H1 (cell line): ENCODE data around the gene HMGN2. TPM values are rescaled to one million over a fixed set of nuclear protein-coding genes. Genes with fewer than 3 reads are reported as not detected.

Source experiments
- CTCF ChIA-PET: fragments of 300-600 bp; sonication (Branson Sonifier 250); formaldehyde crosslinking; loops from one replicate; lab custom pipeline; 2021; ENCODE audit not compliant: partially characterized antibody; lab: Charles Lee
- POLR2A ChIA-PET: fragments of 300-600 bp; sonication (Branson Sonifier 250); formaldehyde crosslinking; loops from one replicate; lab custom pipeline; 2021; ENCODE audit warnings: inconsistent platforms; ENCODE audit not compliant: partially characterized antibody; lab: Charles Lee
- DNase-seq, 2 experiments: peaks; one replicate each; pipeline versions ENCODE4 v3.0.0 to v3.0.0-alpha.2; 2010 to 2022; ENCODE audit warnings: low spot score in 2 of 2, low read depth in 1 of 2, mixed read lengths in 1 of 2
- FAIRE-seq: peaks from 2 replicates; lab custom pipeline; 2011; peaks lifted over from hg19 to GRCh38; lab: Jason Lieb, UNC
- H2AFZ ChIP-seq: 2 replicates; pipeline ENCODE4 v1.8.1; 2012; ENCODE audit warnings: low read length, inconsistent platforms
- H2AK5ac ChIP-seq: 2 replicates; pipeline ENCODE4 v1.6.1; 2013; ENCODE audit warnings: low read depth, low read length
- H2BK120ac ChIP-seq: replicated peaks from 2 replicates; pipeline ENCODE3; 2013; ENCODE audit warnings: low read depth, low read length, inconsistent platforms
- H2BK12ac ChIP-seq: 2 replicates; pipeline ENCODE4 v1.6.1; 2013; ENCODE audit warnings: low read depth, low read length
- H2BK15ac ChIP-seq: 2 replicates; pipeline ENCODE4 v1.6.1; 2013; ENCODE audit warnings: low read length
- H2BK20ac ChIP-seq: 2 replicates; pipeline ENCODE4 v1.6.1; 2013; ENCODE audit warnings: low read length
- H2BK5ac ChIP-seq: 2 replicates; pipeline ENCODE4 v1.6.1; 2013; ENCODE audit warnings: low read depth, low read length
- H3K14ac ChIP-seq: 2 replicates; pipeline ENCODE4 v1.6.1; 2013; ENCODE audit warnings: inconsistent platforms; ENCODE audit not compliant: insufficient read length
- H3K18ac ChIP-seq: 2 replicates; pipeline ENCODE4 v1.6.1; 2013; ENCODE audit warnings: low read length; ENCODE audit errors: extremely low read depth
- H3K23ac ChIP-seq: 2 replicates; pipeline ENCODE4 v1.6.1; 2013; ENCODE audit warnings: inconsistent platforms; ENCODE audit not compliant: insufficient read length
- H3K23me2 ChIP-seq: 2 replicates; pipeline ENCODE4 v1.6.1; 2013; ENCODE audit warnings: low read depth, low read length
- H3K27ac ChIP-seq: 2 replicates; pipeline ENCODE4 v1.6.1; 2011; ENCODE audit warnings: low read depth, low read length, inconsistent platforms
- H3K27me3 ChIP-seq, 4 experiments: replicated peaks in 1 of 4; 1 replicate in 1 of 4; 2 replicates in 3 of 4; pipeline versions ENCODE4 v1.6.1 to v1.8.1; 2011 to 2013; ENCODE audit warnings: low read length in 3 of 4, mild to moderate bottlenecking in 3 of 4, inconsistent platforms in 2 of 4, mixed read lengths in 2 of 4, moderate library complexity in 1 of 4; ENCODE audit not compliant: control insufficient read depth in 3 of 4, insufficient read depth in 3 of 4; ENCODE audit errors: extremely low read depth in 1 of 4
- H3K36me3 ChIP-seq, 4 experiments: 2 replicates each; pipeline versions ENCODE4 v1.6.1 to v1.8.1; 2011 to 2013; ENCODE audit warnings: mild to moderate bottlenecking in 4 of 4, low read length in 3 of 4, moderate library complexity in 2 of 4, control low read depth in 1 of 4, inconsistent platforms in 1 of 4; ENCODE audit not compliant: insufficient read depth in 4 of 4, control insufficient read depth in 2 of 4
- H3K4ac ChIP-seq: replicated peaks from 2 replicates; pipeline ENCODE3; 2013; ENCODE audit warnings: low read length, low read depth, mixed read lengths, inconsistent platforms; ENCODE audit not compliant: insufficient read length
- H3K4me1 ChIP-seq, 4 experiments: replicated peaks in 1 of 4; 1 replicate in 1 of 4; 2 replicates in 3 of 4; pipeline versions ENCODE4 v1.6.1 to v1.8.1; 2011 to 2013; ENCODE audit warnings: low read length in 3 of 4, inconsistent platforms in 2 of 4, mixed read lengths in 1 of 4; ENCODE audit not compliant: insufficient read depth in 4 of 4, control insufficient read depth in 3 of 4
- H3K4me2 ChIP-seq, 2 experiments: 2 replicates each; pipeline versions ENCODE4 v1.6.1 to v1.8.1; 2011 to 2013; ENCODE audit warnings: low read depth in 2 of 2, low read length in 2 of 2, control low read depth in 1 of 2, inconsistent platforms in 1 of 2, mild to moderate bottlenecking in 1 of 2; ENCODE audit not compliant: insufficient read depth in 1 of 2
- H3K4me3 ChIP-seq, 4 experiments: fragments of 200-600, 300-600 bp in 1 of 4; sonication (generic), shearing (Covaris generic), sonication (Bioruptor Twin) in 1 of 4; 2 replicates each; pipeline versions ENCODE4 v1.5.1 to v1.8.1; 2011 to 2016; ENCODE audit warnings: low read length in 4 of 4, low read depth in 3 of 4, control low read depth in 2 of 4, inconsistent platforms in 2 of 4, mild to moderate bottlenecking in 2 of 4, mixed read lengths in 1 of 4, moderate library complexity in 1 of 4; ENCODE audit not compliant: insufficient read depth in 2 of 4; ENCODE audit errors: extremely low read depth in 1 of 4
- H3K56ac ChIP-seq: replicated peaks from 2 replicates; pipeline ENCODE3; 2013; ENCODE audit warnings: low read depth, mild to moderate bottlenecking, mixed read lengths, low read length, inconsistent platforms; ENCODE audit not compliant: insufficient read length
- H3K79me1 ChIP-seq: 2 replicates; pipeline ENCODE4 v1.6.1; 2013; ENCODE audit warnings: low read depth, low read length, control low read depth
- H3K79me2 ChIP-seq, 2 experiments: 2 replicates each; pipeline versions ENCODE4 v1.6.1 to v1.8.1; 2012 to 2013; ENCODE audit warnings: low read length in 2 of 2, mild to moderate bottlenecking in 2 of 2, inconsistent platforms in 1 of 2; ENCODE audit not compliant: insufficient read depth in 2 of 2, control insufficient read depth in 1 of 2
- H3K9ac ChIP-seq, 4 experiments: replicated peaks in 1 of 4; 1 replicate in 1 of 4; 2 replicates in 3 of 4; pipeline versions ENCODE4 v1.6.1 to v1.8.1; 2011 to 2013; ENCODE audit warnings: low read depth in 3 of 4, low read length in 3 of 4, control low read depth in 2 of 4, mild to moderate bottlenecking in 2 of 4, moderate library complexity in 2 of 4, inconsistent platforms in 1 of 4; ENCODE audit errors: extremely low read depth in 1 of 4
- H3K9me3 ChIP-seq, 2 experiments: 2 replicates each; pipeline versions ENCODE4 v1.6.1 to v1.8.1; 2012 to 2013; ENCODE audit warnings: mild to moderate bottlenecking in 2 of 2, moderate library complexity in 2 of 2, control low read depth in 1 of 2, inconsistent platforms in 1 of 2, low read depth in 1 of 2, low read length in 1 of 2, mixed read lengths in 1 of 2; ENCODE audit not compliant: insufficient read depth in 2 of 2
- H4K20me1 ChIP-seq, 2 experiments: replicated peaks in 1 of 2; 2 replicates each; pipeline versions ENCODE3 to v1.8.1; 2011 to 2013; ENCODE audit warnings: inconsistent platforms in 2 of 2, low read length in 2 of 2, mild to moderate bottlenecking in 1 of 2; ENCODE audit not compliant: insufficient read depth in 2 of 2, control insufficient read depth in 1 of 2
- H4K5ac ChIP-seq: 2 replicates; pipeline ENCODE4 v1.6.1; 2013; ENCODE audit warnings: low read length, low read depth, mixed read lengths, inconsistent platforms; ENCODE audit not compliant: insufficient read length
- H4K8ac ChIP-seq: 2 replicates; pipeline ENCODE4 v1.8.0; 2013; ENCODE audit warnings: mild to moderate bottlenecking, moderate library complexity, low read length, inconsistent platforms; ENCODE audit not compliant: insufficient read depth; ENCODE audit errors: extremely low read depth
- H4K91ac ChIP-seq: replicated peaks from 2 replicates; pipeline ENCODE3; 2013; ENCODE audit warnings: low read length, mixed read lengths, inconsistent platforms; ENCODE audit not compliant: insufficient read length
- ATF2 ChIP-seq: IDR thresholded peaks from 2 replicates; pipeline ENCODE4 v1.6.1; 2012; ENCODE audit warnings: low read length, inconsistent platforms
- BACH1 ChIP-seq: IDR thresholded peaks from 2 replicates; pipeline ENCODE4 v1.6.1; 2012; ENCODE audit warnings: low read length, improper control_type of control experiment
- BRCA1 ChIP-seq: IDR thresholded peaks from 2 replicates; pipeline ENCODE4 v1.6.1; 2012; ENCODE audit warnings: low read depth, low read length, improper control_type of control experiment
- EGR1 ChIP-seq: IDR thresholded peaks from 2 replicates; pipeline ENCODE4 v1.6.1; 2011; ENCODE audit warnings: low read depth, low read length, borderline replicate concordance
- JUN ChIP-seq: IDR thresholded peaks from 2 replicates; pipeline ENCODE4 v1.6.1; 2011; ENCODE audit warnings: low read depth, mild to moderate bottlenecking, improper control_type of control experiment, low read length
- JUND ChIP-seq: IDR thresholded peaks from 2 replicates; pipeline ENCODE4 v1.6.1; 2011; ENCODE audit warnings: mild to moderate bottlenecking, improper control_type of control experiment, low read length
- POLR2A ChIP-seq, 2 experiments: IDR thresholded peaks; 1 replicate in 1 of 2; 2 replicates in 1 of 2; pipeline ENCODE4 v1.6.1; 2011; ENCODE audit warnings: low read depth in 2 of 2, low read length in 2 of 2, mild to moderate bottlenecking in 2 of 2; ENCODE audit errors: control extremely low read depth in 1 of 2
- POLR2AphosphoS5 ChIP-seq: IDR thresholded peaks from 2 replicates; pipeline ENCODE4 v1.6.1; 2011; ENCODE audit warnings: low read depth, low read length
- RFX5 ChIP-seq: IDR thresholded peaks from 2 replicates; pipeline ENCODE4 v1.6.1; 2011; ENCODE audit warnings: low read depth, low read length, improper control_type of control experiment, borderline replicate concordance
- RNF2 ChIP-seq: fragments of 200-900, 300-1000 bp; sonication (generic); IDR thresholded peaks from 2 replicates; pipeline ENCODE4 v1.7.1; 2016; ENCODE audit warnings: borderline replicate concordance, low read depth, mild to moderate bottlenecking, antibody characterized with exemption, low read length; ENCODE audit not compliant: poor library complexity, severe bottlenecking; ENCODE audit errors: missing control alignments
- SUZ12 ChIP-seq: fragments of 200-600 bp; sonication (generic); IDR thresholded peaks from 2 replicates; pipeline ENCODE4 v1.6.1; 2012; ENCODE audit warnings: mild to moderate bottlenecking, inconsistent platforms, low read length, moderate library complexity, mixed read lengths
- WGBS, 2 experiments: shearing (Covaris generic) in 1 of 2; methylation state at CpG; one replicate each; pipeline versions ENCODE4 v1.1.6 to v1.1.7; 2013 to 2015; ENCODE audit warnings: low lambda C conversion rate in 2 of 2, mixed read lengths in 2 of 2, inconsistent platforms in 1 of 2, low coverage in 1 of 2, missing lambda C conversion rate in 1 of 2; ENCODE audit not compliant: insufficient replicate concordance in 2 of 2, insufficient coverage in 1 of 2, insufficient read length in 1 of 2; ENCODE audit errors: extremely low coverage in 1 of 2, missing lambda C conversion rate in 1 of 2; 5-methylcytosine and 5-hydroxymethylcytosine counted together
- polyA plus RNA-seq, 7 experiments: library from polyadenylated mRNA; depleted of rRNA in 3 of 7; stranded (reverse) in 5 of 7; unstranded in 2 of 7; fragments of >200 nt in 5 of 7; fragments of 200-250 nt in 2 of 7; gene quantifications; 1 replicate in 5 of 7; 2 replicates in 1 of 7; 4 replicates in 1 of 7; pipeline versions ENCODE4 v1.2.1 to v1.2.3, GENCODE V29; 2011 to 2013; ENCODE audit warnings: missing spikeins in 2 of 7, mixed read lengths in 2 of 7
- total RNA-seq: library from RNA; stranded (reverse); fragmentation: NEBNext Ultra II Directional; extraction: Animal tissue kit (Norgen Biotek cat#: 25700); gene quantifications from 2 replicates; pipeline ENCODE4 v1.2.1, GENCODE V29; 2021

Gene HMGN2
- total and polyA plus RNA-seq, 2 of the 8 experiments (the other 6 are each of a cell fraction or from before 2014, with no cell fraction given): 254 to 453 TPM

GRCh38 chr1:26477446-26478152 is 5.4 kb downstream of the HMGN2 start:
- Histone ChIP-seq H4K8ac (no peak overlapping the region), H3K4ac (no peak overlapping the region), H2BK12ac (no peak overlapping the region), H3K56ac (no peak overlapping the region), H3K4me3 (no peak overlapping the region), H2AFZ (no peak overlapping the region), H3K23ac (no peak overlapping the region), H2AK5ac (no peak overlapping the region), H3K18ac (no peak overlapping the region), H3K14ac (no peak overlapping the region), H4K20me1 (peaks cover 6 to 12% of the 10 kb centered on the region in 2 experiments), H3K79me2 (peaks cover 5 to 15% of the 10 kb centered on the region in 2 experiments; a peak in 3 of 4 replicates), H3K4me1 (peaks cover 0 to 7% (median 1%) of the 10 kb centered on the region in 4 experiments; a peak in 2 of 7 replicates), H3K27me3 (no peaks in the 10 kb centered on the region), H2BK120ac (no peak overlapping the region), H3K23me2 (peaks cover 2% of the 10 kb centered on the region; the same call in 1 of the 2 replicates), H3K79me1 (no peaks in the 10 kb centered on the region; the same call in 1 of the 2 replicates), H2BK5ac (peak overlapping the region; percentile 19; the same call in 1 of the 2 replicates), H3K27ac (no peak overlapping the region), H2BK20ac (no peak overlapping the region), H3K9me3 (no peaks in the 10 kb centered on the region), H3K4me2 (no peak overlapping the region), H4K91ac (no peak overlapping the region), H4K5ac (no peak overlapping the region), H3K9ac (no peak overlapping the region), H3K36me3 (peaks cover 21 to 52% (median 34%) of the 10 kb centered on the region in 4 experiments), H2BK15ac (no peak overlapping the region)
- 81% methylated on average over 8 of the region's 8 CpGs; no CpG with 5 or more reads in 1 of the 2 experiments for WGBS, 2 experiments
- FAIRE-seq (no peak), DNase-seq (no peak)
- CTCF ChIA-PET: no interaction called here
- POLR2A ChIA-PET: interaction anchor here (0.8 to 2.9 kb wide), 10 partner anchors 10 to 127 kb away, joined by 3 to 23 read pairs (median 4); partner anchors contain the start of genes DHDDS and RPS6KA1
- TF ChIP-seq BACH1 (no peak), BRCA1 (no peak), POLR2A (IDR thresholded peaks at IDR 0.05; ENCODE audit: control extremely low read depth in 1 of 2, low read depth in 2 of 2, low read length in 2 of 2) (peak; percentile 42 to 76; a peak in 2 of 3 replicates), JUND (no peak), SUZ12 (no peak), POLR2AphosphoS5 (peak; percentile 86), EGR1 (no peak), ATF2 (peak; percentile 24; the same call in 1 of the 2 replicates), RNF2 (no peak), RFX5 (no peak), JUN (no peak)
